Neural crest cell (in vitro differentiated cells): ENCODE data around the gene SAAL1. TPM values are rescaled to one million over a fixed set of nuclear protein-coding genes. Genes with fewer than 3 reads are reported as not detected.
"Not testable (repeated sequence)": the region's sequence is repeated elsewhere in the genome, so short reads cannot be mapped to it uniquely, and the experiment has no call there.

Experiments
- DNase-seq: peaks from one replicate; pipeline ENCODE4 v3.0.0; 2021; ENCODE audit warnings: low read depth, mixed read lengths, low spot score
- H3K27ac Mint-ChIP-seq: one replicate; pipeline ENCODE4 v1.8.0; 2021; ENCODE audit warnings: mild to moderate bottlenecking, mixed read lengths; ENCODE audit not compliant: unreplicated experiment
- H3K27me3 Mint-ChIP-seq: 2 replicates; pipeline ENCODE4 v1.8.0; 2021; ENCODE audit warnings: low read depth, mild to moderate bottlenecking, mixed read lengths
- H3K36me3 Mint-ChIP-seq: 2 replicates; pipeline ENCODE4 v1.8.0; 2021; ENCODE audit warnings: low read depth, mild to moderate bottlenecking, mixed read lengths
- H3K4me1 Mint-ChIP-seq: 2 replicates; pipeline ENCODE4 v1.8.0; 2021; ENCODE audit warnings: mixed read lengths
- H3K4me3 Mint-ChIP-seq: one replicate; pipeline ENCODE4 v1.8.0; 2021; ENCODE audit warnings: mild to moderate bottlenecking, mixed read lengths
- H3K9me3 Mint-ChIP-seq: 2 replicates; pipeline ENCODE4 v1.8.0; 2021; ENCODE audit warnings: mixed read lengths
- total RNA-seq: library from RNA; stranded (reverse); gene quantifications from 2 replicates; pipeline ENCODE4 v1.2.1, GENCODE V29; 2021
- TF ChIP-seq, protein P1 (sequence below): fragments of 200-600 bp; sonication (generic); conservative IDR thresholded peaks from 2 replicates; pipeline ENCODE4 v1.5.0; 2021; ENCODE audit warnings: antibody characterized with exemption, mild to moderate bottlenecking

SAAL1 gene
- total RNA-seq, 1 donor from 2014 or later: 50.2 TPM

DNA sequence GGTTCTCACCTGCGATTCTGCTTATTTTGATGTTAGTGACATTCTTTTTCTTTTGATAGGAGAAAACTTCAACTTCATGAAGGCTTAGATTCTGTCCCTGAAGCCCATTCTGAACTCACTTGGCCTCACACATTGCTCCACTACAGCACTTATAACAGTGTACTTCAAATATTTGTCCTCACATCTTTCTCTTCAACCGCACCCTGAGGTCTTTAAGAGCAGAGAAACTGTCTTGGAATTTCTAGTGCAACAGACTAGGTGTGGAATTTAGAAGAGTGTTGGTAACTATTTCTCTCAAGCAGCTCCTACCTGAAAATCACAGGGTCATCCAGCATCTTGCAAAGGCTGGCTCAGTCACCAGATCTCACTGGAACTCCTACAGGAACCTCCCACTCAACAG is 34.3 kb upstream of the SAAL1 start:
- Mint-ChIP-seq H3K27ac (no peak overlapping the region), H3K9me3 (no peaks in the 10 kb centered on the region), H3K27me3 (peaks cover 12% of the 10 kb centered on the region), H3K4me3 (no peak overlapping the region), H3K4me1 (no peaks in the 10 kb centered on the region), H3K36me3 (no peaks in the 10 kb centered on the region)
- DNase-seq: no peak
- TF ChIP-seq, protein P1, sequence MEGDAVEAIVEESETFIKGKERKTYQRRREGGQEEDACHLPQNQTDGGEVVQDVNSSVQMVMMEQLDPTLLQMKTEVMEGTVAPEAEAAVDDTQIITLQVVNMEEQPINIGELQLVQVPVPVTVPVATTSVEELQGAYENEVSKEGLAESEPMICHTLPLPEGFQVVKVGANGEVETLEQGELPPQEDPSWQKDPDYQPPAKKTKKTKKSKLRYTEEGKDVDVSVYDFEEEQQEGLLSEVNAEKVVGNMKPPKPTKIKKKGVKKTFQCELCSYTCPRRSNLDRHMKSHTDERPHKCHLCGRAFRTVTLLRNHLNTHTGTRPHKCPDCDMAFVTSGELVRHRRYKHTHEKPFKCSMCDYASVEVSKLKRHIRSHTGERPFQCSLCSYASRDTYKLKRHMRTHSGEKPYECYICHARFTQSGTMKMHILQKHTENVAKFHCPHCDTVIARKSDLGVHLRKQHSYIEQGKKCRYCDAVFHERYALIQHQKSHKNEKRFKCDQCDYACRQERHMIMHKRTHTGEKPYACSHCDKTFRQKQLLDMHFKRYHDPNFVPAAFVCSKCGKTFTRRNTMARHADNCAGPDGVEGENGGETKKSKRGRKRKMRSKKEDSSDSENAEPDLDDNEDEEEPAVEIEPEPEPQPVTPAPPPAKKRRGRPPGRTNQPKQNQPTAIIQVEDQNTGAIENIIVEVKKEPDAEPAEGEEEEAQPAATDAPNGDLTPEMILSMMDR: no peak

DNA sequence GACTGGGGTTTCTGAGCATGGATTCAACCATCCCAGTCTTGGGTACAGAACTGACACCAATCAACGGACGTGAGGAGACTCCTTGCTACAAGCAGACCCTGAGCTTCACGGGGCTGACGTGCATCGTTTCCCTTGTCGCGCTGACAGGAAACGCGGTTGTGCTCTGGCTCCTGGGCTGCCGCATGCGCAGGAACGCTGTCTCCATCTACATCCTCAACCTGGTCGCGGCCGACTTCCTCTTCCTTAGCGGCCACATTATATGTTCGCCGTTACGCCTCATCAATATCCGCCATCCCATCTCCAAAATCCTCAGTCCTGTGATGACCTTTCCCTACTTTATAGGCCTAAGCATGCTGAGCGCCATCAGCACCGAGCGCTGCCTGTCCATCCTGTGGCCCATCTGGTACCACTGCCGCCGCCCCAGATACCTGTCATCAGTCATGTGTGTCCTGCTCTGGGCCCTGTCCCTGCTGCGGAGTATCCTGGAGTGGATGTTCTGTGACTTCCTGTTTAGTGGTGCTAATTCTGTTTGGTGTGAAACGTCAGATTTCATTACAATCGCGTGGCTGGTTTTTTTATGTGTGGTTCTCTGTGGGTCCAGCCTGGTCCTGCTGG is 31.4 kb upstream of the SAAL1 start:
- H3K27ac Mint-ChIP-seq: no peak overlapping the region
- H3K36me3 Mint-ChIP-seq: no peaks in the 10 kb centered on the region
- TF ChIP-seq, protein P1: no peak
- H3K4me3 Mint-ChIP-seq: no peak overlapping the region
- peaks cover 27% of the 10 kb centered on the region for H3K27me3 Mint-ChIP-seq
- H3K4me1 Mint-ChIP-seq: no peaks in the 10 kb centered on the region
- H3K9me3 Mint-ChIP-seq: no peaks in the 10 kb centered on the region
- no peak for DNase-seq

DNA sequence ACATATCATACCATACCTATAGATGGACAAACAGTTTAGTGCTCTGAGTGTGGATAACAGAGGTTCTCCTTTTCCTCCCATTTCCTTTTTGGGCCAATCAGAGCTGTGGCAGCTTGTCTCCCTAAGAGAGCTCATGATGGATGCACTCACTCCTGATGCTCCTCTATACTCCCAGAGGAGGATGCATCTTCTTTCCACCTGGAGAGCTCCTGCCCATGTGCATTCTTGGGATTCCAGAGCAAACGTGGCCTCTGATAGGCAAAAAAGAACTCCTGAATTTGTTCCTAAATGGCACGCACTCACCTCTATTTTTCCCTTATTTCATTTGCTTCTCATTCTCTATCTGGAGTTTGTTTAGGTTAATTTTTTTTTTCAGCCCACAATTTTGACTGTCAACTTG is 29.4 kb upstream of the SAAL1 start:
- H3K36me3 Mint-ChIP-seq: no peaks in the 10 kb centered on the region
- DNase-seq: no peak
- H3K27me3 Mint-ChIP-seq: peaks cover 24% of the 10 kb centered on the region
- TF ChIP-seq, protein P1: no peak
- no peaks in the 10 kb centered on the region for H3K4me1 Mint-ChIP-seq
- H3K4me3 Mint-ChIP-seq: no peak overlapping the region
- no peak overlapping the region for H3K27ac Mint-ChIP-seq
- H3K9me3 Mint-ChIP-seq: peaks cover 3% of the 10 kb centered on the region

DNA sequence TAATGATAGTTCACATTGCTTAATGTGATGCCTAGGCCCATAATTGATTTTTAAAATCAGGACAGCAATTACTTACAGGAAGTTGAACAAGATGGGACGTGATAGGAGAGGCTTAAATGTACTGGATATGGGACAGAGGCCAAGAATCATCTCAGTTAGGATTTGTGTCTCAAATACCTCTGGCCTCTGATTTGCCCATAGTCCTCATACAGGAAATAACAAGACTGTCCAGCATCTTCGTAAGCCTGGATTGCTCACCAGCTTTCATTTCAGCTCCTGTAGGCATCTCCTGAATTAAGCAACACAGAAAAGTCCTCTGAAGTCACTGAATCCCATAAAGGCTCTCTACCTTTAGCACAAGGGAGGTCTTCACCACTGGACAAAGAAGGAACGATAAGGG is 26.5 kb upstream of the SAAL1 start, which contains the start of gene MRGPRX3:
MRGPRX3 (plus strand) TSS at position 231 of the 400 bp plus-strand sequence. CDS start 4,632 bp downstream, outside the sequence.
- Mint-ChIP-seq H3K4me1 (no peaks in the 10 kb centered on the region), H3K4me3 (no peak within 1 kb of the TSS), H3K27me3 (peaks cover 20% of the 10 kb centered on the region), H3K36me3 (peaks cover 4% of the 10 kb centered on the region), H3K9me3 (peaks cover 8% of the 10 kb centered on the region), H3K27ac (no peak within 1 kb of the TSS)
- no peak for DNase-seq
- TF ChIP-seq, protein P1: no peak

DNA sequence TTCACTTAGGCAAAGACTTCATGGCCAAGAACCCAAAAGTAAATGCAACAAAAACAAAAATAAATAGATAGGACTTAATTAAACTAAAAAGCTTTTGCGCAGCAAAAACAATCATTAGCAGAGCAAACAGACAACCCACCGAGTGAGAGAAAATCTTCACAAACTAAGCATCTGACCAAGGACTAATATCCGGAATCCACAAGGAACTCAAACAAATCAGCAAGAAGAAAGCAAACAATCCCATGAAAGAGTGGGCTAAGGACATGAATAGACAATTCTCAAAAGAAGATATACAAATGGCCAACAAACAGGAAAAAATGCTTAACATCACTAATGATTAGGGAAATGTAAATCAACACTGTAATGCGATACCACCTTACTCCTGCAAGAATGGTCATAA is 25.2 kb upstream of the SAAL1 start:
- not testable (repeated sequence) for H3K9me3 Mint-ChIP-seq, H3K4me3 Mint-ChIP-seq, H3K36me3 Mint-ChIP-seq, DNase-seq, H3K4me1 Mint-ChIP-seq, H3K27ac Mint-ChIP-seq
- peaks cover 20% of the 10 kb centered on the region for H3K27me3 Mint-ChIP-seq

DNA sequence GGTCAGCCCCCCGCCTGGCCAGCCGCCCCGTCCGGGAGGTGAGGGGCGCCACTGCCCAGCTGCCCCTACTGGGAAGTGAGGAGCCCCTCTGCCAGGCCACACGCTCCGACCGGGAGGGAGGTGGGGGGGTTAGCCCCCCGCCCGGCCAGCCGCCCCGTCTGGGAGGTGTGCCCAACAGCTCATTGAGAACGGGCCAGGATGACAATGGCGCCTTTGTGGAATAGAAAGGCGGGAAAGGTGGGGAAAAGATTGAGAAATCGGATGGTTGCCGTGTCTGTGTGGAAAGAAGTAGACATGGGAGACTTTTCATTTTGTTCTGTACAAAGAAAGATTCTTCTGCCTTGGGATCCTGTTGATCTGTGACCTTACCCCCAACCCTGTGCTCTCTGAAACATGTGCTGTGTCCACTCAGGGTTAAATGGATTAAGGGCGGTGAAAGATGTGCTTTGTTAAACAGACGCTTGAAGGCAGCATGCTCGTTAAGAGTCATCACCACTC is 15.5 kb upstream of the SAAL1 start:
- not testable (repeated sequence) for H3K27me3 Mint-ChIP-seq, DNase-seq, H3K9me3 Mint-ChIP-seq
- Mint-ChIP-seq H3K36me3 (peaks cover 13% of the 10 kb centered on the region), H3K4me1 (peaks cover 31% of the 10 kb centered on the region), H3K4me3 (peak overlapping the region; percentile 38), H3K27ac (peak overlapping the region; percentile 57)
